ENCODE measurements around the gene SRSF4.

- no peak for TF ChIP-seq EZH2phosphoT487 (IDR thresholded peaks at IDR 0.05; ENCODE audit: low read length)
- peak; percentile 97 for TF ChIP-seq CTCF (IDR thresholded peaks at IDR 0.05; ENCODE audit: low read length)
- TF ChIP-seq EZH2 (optimal IDR thresholded peaks at IDR 0.05; ENCODE audit: low read depth, low read length) = no peak
These were observed 21.1 kb upstream of the SRSF4 start for GRCh38 chr1:29202584-29203340.

All from MM.1S (cell line).